LHCN-M2 (cell line): ENCODE results near the gene RNF39. TPM values are rescaled to one million over a fixed set of nuclear protein-coding genes. Genes with fewer than 3 reads are reported as not detected.
"Not testable (repeated sequence)": the region's sequence is repeated elsewhere in the genome, so short reads cannot be mapped to it uniquely, and the experiment has no call there.

Experiments used
- DNase-seq: peaks from one replicate; pipeline ENCODE4 v3.0.0-alpha.2; 2012; ENCODE audit warnings: low read depth
- polyA plus RNA-seq: library from polyadenylated mRNA; unstranded; fragments of >200 nt; gene quantifications from one replicate; pipeline ENCODE4 v1.2.1, GENCODE V29; 2012; ENCODE audit warnings: missing spikeins
- total RNA-seq: library from RNA; depleted of rRNA; stranded (reverse); fragments of >200 nt; gene quantifications from 2 replicates; pipeline ENCODE4 v1.2.3, GENCODE V29; 2014; rRNA removed

RNF39 gene
- total RNA-seq: not detected in 2 replicates
- polyA plus RNA-seq: 0.56 TPM

- DNase-seq: no peak
Observed at GRCh38 chr6:30075094-30075789, at the start of gene RNF39. Gene RNF39, minus strand, starts transcription at chr6:30075769. Its CDS starts 184 bp downstream, at chr6:30075585.

GRCh38 chr6:30122515-30122914 is 46.9 kb upstream of the RNF39 start:
- DNase-seq: no peak

GRCh38 chr6:30121446-30122366 is 46.1 kb upstream of the RNF39 start:
- no peak for DNase-seq

GRCh38 chr6:30118691-30119090 is 43.1 kb upstream of the RNF39 start:
- not testable (repeated sequence) for DNase-seq

GRCh38 chr6:30116724-30117123 is 41.2 kb upstream of the RNF39 start:
- no peak for DNase-seq

GRCh38 chr6:30113841-30114240 is 38.3 kb upstream of the RNF39 start:
- no peak for DNase-seq

GRCh38 chr6:30113003-30113759 is 37.6 kb upstream of the RNF39 start, which contains the start of gene TRIM31:
Gene TRIM31, minus strand, starts transcription at chr6:30113090. Its CDS starts 285 bp downstream, at chr6:30112805.
- DNase-seq: no peak

- DNase-seq: no peak
Observed at GRCh38 chr6:30112402-30112994, 36.9 kb upstream of the RNF39 start.

- no peak for DNase-seq
Observed at GRCh38 chr6:30111266-30111856, 35.8 kb upstream of the RNF39 start.

GRCh38 chr6:30104661-30105060 is 29.1 kb upstream of the RNF39 start:
- no peak for DNase-seq

- DNase-seq: no peak
Observed at GRCh38 chr6:30103872-30104179, 28.3 kb upstream of the RNF39 start.

GRCh38 chr6:30102970-30103871 is 27.7 kb upstream of the RNF39 start:
- peak; percentile 88 for DNase-seq

GRCh38 chr6:30102414-30102969 is 26.9 kb upstream of the RNF39 start:
- DNase-seq: peak; percentile 75

- peak; percentile 83 for DNase-seq
Observed at GRCh38 chr6:30101444-30102413, 26.2 kb upstream of the RNF39 start.

- DNase-seq: no peak
Observed at GRCh38 chr6:30100585-30101443, 25.2 kb upstream of the RNF39 start.

GRCh38 chr6:30100154-30100553 is 24.6 kb upstream of the RNF39 start:
- DNase-seq: no peak
